Measurements from ENCODE around the gene CERS3.

GRCh38 chr15:100553468-100553867, 24.7 kb upstream of the CERS3 start:
- TF ChIP-seq CTCF (IDR thresholded peaks at IDR 0.05), result no peak
- TF ChIP-seq POLR2A (IDR thresholded peaks at IDR 0.05), result no peak
